Uterus (tissue), 4 donors: Measurements from ENCODE around the gene FRMD5. TPM values are rescaled to one million over a fixed set of nuclear protein-coding genes. Genes with fewer than 3 reads are reported as not detected.

ENCODE experiments used
- DNase-seq, 2 donors: peaks; one replicate each; pipeline ENCODE4 v3.0.0-alpha.2; 2019 to 2020
- H3K27ac ChIP-seq, 2 donors: fragments of 200-600 bp; sonication (generic); 1 replicate in 1 of 2; 2 replicates in 1 of 2; pipeline ENCODE4 v1.5.1; 2016 to 2018
- H3K27me3 ChIP-seq, 2 donors: fragments of 200-600 bp; sonication (generic); one replicate each; pipeline ENCODE4 v1.5.1; 2018 to 2019; ENCODE audit warnings: control low read depth in 1 of 2
- H3K36me3 ChIP-seq, 2 donors: fragments of 200-600 bp; sonication (generic); one replicate each; pipeline ENCODE4 v1.5.1; 2019; ENCODE audit warnings: control low read depth in 1 of 2
- H3K4me1 ChIP-seq, 2 donors: fragments of 200-600 bp; sonication (generic); one replicate each; pipeline ENCODE4 v1.5.1; 2018 to 2019; ENCODE audit warnings: control low read depth in 1 of 2
- H3K4me3 ChIP-seq, 2 donors: fragments of 200-600 bp; sonication (generic); 1 replicate in 1 of 2; 2 replicates in 1 of 2; pipeline ENCODE4 v1.5.1; 2018 to 2019; ENCODE audit warnings: mild to moderate bottlenecking in 1 of 2
- H3K9me3 ChIP-seq, 2 donors: fragments of 200-600 bp; sonication (generic); one replicate each; pipeline ENCODE4 v1.5.1; 2019; ENCODE audit warnings: control low read depth in 1 of 2
- POLR2A ChIP-seq, 2 donors: fragments of 450-650 bp; IDR thresholded peaks; one replicate each; pipeline ENCODE4 v1.6.1; 2016; ENCODE audit warnings: antibody characterized with exemption in 2 of 2, mild to moderate bottlenecking in 1 of 2, moderate library complexity in 1 of 2
- intact Hi-C: fragments of 100-400 bp; cut with DNase I; formaldehyde crosslinking; loops from one replicate; pipeline ENCODE4 v1.15.1; 2023; ENCODE audit warnings: low total_unique reads
- total RNA-seq, 4 donors: library from RNA; depleted of rRNA in 3 of 4; stranded (reverse); fragments of >200 nt in 3 of 4; gene quantifications; one replicate each; pipeline versions ENCODE4 v1.1.0 to v1.2.4, GENCODE V29; 2014 to 2023
- TF ChIP-seq, protein P1 (sequence below), 4 experiments: fragments of 200-600 bp in 2 of 4; fragments of 450-650 bp in 2 of 4; sonication (generic) in 2 of 4; IDR thresholded peaks; one replicate each; pipeline ENCODE4 v1.5.1; 2016 to 2019; ENCODE audit warnings: antibody characterized with exemption in 4 of 4, mild to moderate bottlenecking in 2 of 4, moderate library complexity in 1 of 4
- donor health status: DM: yes; HTN: yes; CAD: no.

FRMD5 gene
- total RNA-seq, 4 donors from 2014 or later, result 0.37 to 1.0 TPM; not detected in 2

- H3K36me3 ChIP-seq, result no peaks in the 10 kb centered on the region
- H3K27me3 ChIP-seq, result no peaks in the 10 kb centered on the region
- H3K27ac ChIP-seq, result no peak overlapping the region
- TF ChIP-seq POLR2A (IDR thresholded peaks at IDR 0.05), result no peak
- TF ChIP-seq, protein P1, sequence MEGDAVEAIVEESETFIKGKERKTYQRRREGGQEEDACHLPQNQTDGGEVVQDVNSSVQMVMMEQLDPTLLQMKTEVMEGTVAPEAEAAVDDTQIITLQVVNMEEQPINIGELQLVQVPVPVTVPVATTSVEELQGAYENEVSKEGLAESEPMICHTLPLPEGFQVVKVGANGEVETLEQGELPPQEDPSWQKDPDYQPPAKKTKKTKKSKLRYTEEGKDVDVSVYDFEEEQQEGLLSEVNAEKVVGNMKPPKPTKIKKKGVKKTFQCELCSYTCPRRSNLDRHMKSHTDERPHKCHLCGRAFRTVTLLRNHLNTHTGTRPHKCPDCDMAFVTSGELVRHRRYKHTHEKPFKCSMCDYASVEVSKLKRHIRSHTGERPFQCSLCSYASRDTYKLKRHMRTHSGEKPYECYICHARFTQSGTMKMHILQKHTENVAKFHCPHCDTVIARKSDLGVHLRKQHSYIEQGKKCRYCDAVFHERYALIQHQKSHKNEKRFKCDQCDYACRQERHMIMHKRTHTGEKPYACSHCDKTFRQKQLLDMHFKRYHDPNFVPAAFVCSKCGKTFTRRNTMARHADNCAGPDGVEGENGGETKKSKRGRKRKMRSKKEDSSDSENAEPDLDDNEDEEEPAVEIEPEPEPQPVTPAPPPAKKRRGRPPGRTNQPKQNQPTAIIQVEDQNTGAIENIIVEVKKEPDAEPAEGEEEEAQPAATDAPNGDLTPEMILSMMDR (IDR thresholded peaks at IDR 0.05), result no peak
- no peak for DNase-seq
- H3K4me1 ChIP-seq, result no peaks in the 10 kb centered on the region
- no peak overlapping the region for H3K4me3 ChIP-seq
- H3K9me3 ChIP-seq, result no peaks in the 10 kb centered on the region
- intact Hi-C loops, result no loop called here
Observed at GRCh38 chr15:44130778-44131177, 64.3 kb downstream of the FRMD5 start.

DNA sequence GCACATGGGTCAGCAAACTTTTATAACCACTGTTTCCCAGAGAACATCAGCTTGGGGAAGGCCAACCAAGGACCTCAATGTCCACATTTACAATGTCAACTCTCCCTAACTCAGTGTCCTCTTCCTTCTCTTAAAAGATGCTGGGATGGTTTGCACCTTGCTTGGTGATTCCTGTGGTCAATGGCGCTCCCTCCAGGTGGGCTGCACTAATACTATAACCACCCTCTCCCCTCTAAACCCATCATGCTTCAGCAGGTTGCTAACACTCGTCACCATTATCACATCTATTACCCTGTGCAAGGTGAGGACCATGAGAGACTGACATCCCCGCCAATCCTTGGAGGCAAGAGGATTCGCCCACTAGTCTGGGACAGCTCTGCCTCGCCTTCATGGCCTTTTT lies 65.2 kb downstream of the FRMD5 start:
- Histone ChIP-seq H3K4me1 (no peaks in the 10 kb centered on the region), H3K9me3 (no peaks in the 10 kb centered on the region), H3K4me3 (no peak overlapping the region), H3K36me3 (no peaks in the 10 kb centered on the region), H3K27me3 (no peaks in the 10 kb centered on the region), H3K27ac (no peak overlapping the region)
- DNase-seq, result no peak
- intact Hi-C loops, result no loop called here
- no peak for TF ChIP-seq POLR2A (IDR thresholded peaks at IDR 0.05)
- TF ChIP-seq, protein P1 (IDR thresholded peaks at IDR 0.05), result no peak

- intact Hi-C loops, result no loop called here
- H3K36me3 ChIP-seq, result no peaks in the 10 kb centered on the region
- H3K9me3 ChIP-seq, result no peaks in the 10 kb centered on the region
- no peak for DNase-seq
- H3K27ac ChIP-seq, result no peak overlapping the region
- H3K27me3 ChIP-seq, result no peaks in the 10 kb centered on the region
- H3K4me1 ChIP-seq, result no peaks in the 10 kb centered on the region
- TF ChIP-seq, protein P1 (IDR thresholded peaks at IDR 0.05), result no peak
- TF ChIP-seq POLR2A (IDR thresholded peaks at IDR 0.05), result no peak
- H3K4me3 ChIP-seq, result no peak overlapping the region
Observed at GRCh38 chr15:44128443-44128842, 66.6 kb downstream of the FRMD5 start.

GRCh38 chr15:44125879-44126278 lies 69.2 kb downstream of the FRMD5 start:
- intact Hi-C loops, result no loop called here
- H3K9me3 ChIP-seq, result no peaks in the 10 kb centered on the region

DNA sequence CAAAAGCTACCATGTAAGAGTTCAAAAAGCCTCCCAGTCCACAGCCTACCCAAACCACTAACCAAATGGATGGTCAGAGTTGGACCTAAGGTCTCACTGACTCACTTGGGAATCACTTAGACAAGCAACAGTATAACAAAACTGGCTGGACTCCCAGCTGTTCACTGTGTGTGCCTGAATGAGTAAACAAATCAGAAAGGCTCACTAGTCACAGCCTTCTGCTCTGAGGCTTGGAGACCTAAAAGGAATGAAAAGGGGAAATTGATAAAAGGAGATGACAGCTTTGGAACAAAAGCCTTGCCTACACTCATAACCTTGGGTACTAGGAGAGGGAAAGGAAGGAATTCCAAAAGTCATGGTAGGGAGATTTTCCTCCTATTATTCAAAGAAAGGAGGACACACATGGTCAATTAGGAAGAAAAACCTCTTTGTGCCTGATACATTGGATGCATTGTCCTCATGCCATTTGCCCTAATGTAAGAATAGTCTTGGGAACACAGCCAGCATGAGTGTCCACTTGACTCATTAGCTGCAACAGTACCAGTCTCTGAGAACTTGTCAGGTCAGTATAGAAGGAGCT lies 92.3 kb downstream of the FRMD5 start:
- H3K4me1 ChIP-seq, result no peaks in the 10 kb centered on the region
- DNase-seq, result no peak
- H3K4me3 ChIP-seq, result no peak overlapping the region
- intact Hi-C loops, result no loop called here
- no peaks in the 10 kb centered on the region for H3K36me3 ChIP-seq
- no peaks in the 10 kb centered on the region for H3K27me3 ChIP-seq
- no peak overlapping the region for H3K27ac ChIP-seq
- TF ChIP-seq POLR2A (IDR thresholded peaks at IDR 0.05), result no peak
- TF ChIP-seq, protein P1 (IDR thresholded peaks at IDR 0.05), result no peak
- H3K9me3 ChIP-seq, result no peaks in the 10 kb centered on the region

More at GRCh38 chr15:44125879-44126278, 69.2 kb downstream of the FRMD5 start:
- H3K36me3 ChIP-seq, result no peaks in the 10 kb centered on the region
- no peaks in the 10 kb centered on the region for H3K27me3 ChIP-seq
- TF ChIP-seq, protein P1 (IDR thresholded peaks at IDR 0.05), result no peak
- TF ChIP-seq POLR2A (IDR thresholded peaks at IDR 0.05), result no peak
- H3K4me3 ChIP-seq, result no peak overlapping the region
- no peaks in the 10 kb centered on the region for H3K4me1 ChIP-seq
- no peak for DNase-seq
- no peak overlapping the region for H3K27ac ChIP-seq
